Stimulated activated CD8-positive, alpha-beta memory T cell treated with anti-CD3 and anti-CD28 coated beads, Interleukin-7, amount 100 ng/mL, for 1 hour (primary cell): Measurements from ENCODE around the gene VWA2.
"Not testable (repeated sequence)": the region's sequence is repeated elsewhere in the genome, so short reads cannot be mapped to it uniquely, and the experiment has no call there.

ENCODE experiments used
- DNase-seq, 2 donors: peaks; one replicate each; pipeline ENCODE4 v3.0.0-alpha.2; 2020; ENCODE audit warnings: low read depth in 2 of 2

VWA2 gene

DNA sequence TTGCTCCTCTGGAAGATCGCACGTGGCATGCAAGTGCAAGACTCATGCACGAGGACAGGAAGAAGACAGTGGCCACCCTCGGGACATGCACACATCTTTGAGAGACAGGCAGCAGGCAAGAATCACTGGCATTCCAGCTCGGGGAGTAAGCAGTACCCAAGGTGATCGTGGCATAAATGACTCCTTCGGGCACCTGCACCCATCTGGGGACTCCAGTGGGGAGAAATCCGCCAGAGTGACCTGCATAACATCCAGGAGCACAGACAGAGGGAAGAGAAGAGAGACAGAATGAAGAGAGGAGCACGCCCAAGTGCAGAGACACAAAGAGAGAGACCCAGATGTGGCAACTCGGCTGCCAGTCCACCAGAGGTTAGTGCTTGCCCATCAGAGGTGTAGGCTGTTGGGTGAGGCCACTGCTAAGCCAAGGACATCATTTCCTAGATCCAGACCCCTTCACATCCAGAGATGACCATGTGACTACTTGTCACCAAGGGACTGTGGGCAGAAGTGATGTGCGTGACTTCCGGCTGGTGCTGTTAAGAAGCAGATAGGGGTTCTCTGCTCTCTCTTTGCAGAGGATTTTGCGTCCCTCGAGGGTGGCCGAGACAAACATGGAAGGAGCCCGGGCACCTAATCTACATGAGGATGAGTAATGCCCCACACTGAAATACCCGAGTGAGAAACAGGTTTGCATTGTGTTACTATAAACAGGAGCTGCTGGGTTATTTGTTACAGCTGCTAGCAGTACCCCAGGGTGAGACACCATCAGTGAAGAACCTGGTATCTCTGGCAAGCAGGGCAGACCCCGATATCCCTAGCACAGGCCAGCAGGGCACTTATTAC is 80.6 kb downstream of the VWA2 start:
- no peak for DNase-seq

DNA sequence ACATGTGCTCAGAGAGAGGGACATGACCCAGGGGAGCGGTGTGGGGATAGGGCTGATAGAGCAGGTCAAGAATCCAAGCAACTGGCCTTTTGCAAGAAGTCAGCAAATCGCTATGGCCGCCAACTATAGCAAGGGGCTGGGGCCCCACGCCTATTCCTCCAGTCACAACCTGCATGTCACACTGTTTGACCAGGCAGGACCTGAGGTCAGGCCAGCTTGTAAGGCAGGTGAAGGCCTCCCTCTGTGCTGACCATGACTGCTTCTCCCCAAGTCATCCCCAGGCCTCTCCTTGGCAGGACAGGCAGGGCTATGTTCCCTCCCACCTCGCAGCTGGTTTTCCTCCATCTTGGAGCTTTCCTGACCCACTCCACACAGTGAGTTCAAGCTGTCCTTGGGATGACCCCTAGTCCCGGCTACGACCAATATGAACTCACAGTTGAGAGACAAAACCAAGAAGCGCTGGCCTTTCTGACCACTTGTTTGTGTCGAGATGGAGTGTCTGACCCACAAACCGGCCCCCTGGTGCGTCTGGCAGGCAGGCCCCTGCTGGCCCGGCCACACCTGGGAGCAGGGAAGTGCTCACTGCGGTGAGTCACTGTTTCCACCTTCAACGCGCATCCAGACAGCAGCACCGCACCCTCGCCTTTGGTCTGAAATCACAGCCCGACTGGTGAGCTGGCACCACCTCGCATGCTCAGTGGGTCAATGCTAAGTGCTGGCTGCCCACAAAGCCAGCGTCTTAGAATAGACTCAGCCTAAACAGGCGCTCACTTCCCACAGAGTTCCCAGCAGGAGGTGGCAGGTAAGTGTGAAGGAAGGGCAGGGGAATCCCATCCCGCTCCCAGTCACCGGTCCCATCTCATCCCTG is 81.4 kb downstream of the VWA2 start:
- no peak for DNase-seq

- DNase-seq = no peak
Measured at GRCh38 chr10:114322344-114322743, 83.3 kb downstream of the VWA2 start.

DNA sequence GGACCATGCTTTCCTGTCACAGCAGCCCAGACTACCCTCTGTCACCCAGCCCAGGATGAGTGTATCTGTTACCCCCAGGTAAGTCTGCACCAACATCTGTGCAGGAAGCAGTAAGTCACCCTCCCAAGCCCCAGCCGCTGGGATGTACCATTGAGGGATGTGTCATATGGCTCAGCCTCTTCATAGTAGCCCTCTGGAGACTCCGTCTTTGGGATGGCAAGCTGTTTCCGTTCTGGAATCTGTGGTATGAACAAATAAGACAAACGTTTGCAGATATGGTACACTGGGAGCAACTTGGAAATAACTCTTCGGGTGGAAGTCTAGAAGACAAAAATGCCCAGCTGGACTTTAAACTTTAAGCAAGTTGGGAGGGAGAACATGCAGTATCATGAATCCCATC is 84.0 kb downstream of the VWA2 start:
- no peak for DNase-seq

DNA sequence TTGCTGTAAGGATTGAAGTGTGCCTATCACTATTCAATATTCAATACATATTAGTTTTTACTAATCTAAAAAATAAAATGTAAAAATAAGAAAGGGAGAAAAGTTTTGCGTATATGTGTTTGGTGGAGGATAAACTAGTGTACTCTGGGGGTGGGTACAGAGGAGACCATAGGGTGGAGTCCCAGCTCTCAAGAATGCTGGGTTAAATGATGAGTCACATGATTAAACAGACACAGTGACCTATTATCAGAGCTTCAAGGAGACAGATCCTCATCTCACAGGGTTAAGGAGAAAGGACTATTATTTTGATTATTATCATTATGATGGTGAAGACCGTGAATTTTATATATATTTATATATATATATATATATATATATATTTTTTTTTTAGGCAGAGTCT is 87.7 kb downstream of the VWA2 start:
- DNase-seq = no peak

GRCh38 chr10:114327537-114328440 is 88.7 kb downstream of the VWA2 start:
- DNase-seq = no peak

- no peak for DNase-seq
Measured at GRCh38 chr10:114328441-114328812, 89.4 kb downstream of the VWA2 start.

DNA sequence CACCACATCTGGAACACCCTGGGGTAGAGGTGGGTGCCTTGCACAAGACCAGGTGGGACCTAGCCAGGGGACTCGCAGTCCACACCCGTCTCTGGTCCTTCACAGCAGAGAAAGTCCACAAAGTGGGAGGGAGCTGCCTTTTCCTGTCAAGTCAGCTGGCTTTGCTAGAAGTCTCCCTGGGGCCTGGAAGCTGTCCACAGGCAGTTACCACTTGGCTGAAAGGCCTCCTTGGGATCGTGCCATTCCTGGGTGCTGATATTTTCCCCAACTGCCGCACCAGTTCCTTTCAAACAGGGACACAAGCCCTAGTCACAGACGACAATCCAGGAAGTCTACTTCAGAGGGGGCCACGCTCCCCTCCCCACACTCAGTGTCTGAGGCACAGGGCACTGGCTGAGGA is 89.8 kb downstream of the VWA2 start:
- DNase-seq = no peak

DNA sequence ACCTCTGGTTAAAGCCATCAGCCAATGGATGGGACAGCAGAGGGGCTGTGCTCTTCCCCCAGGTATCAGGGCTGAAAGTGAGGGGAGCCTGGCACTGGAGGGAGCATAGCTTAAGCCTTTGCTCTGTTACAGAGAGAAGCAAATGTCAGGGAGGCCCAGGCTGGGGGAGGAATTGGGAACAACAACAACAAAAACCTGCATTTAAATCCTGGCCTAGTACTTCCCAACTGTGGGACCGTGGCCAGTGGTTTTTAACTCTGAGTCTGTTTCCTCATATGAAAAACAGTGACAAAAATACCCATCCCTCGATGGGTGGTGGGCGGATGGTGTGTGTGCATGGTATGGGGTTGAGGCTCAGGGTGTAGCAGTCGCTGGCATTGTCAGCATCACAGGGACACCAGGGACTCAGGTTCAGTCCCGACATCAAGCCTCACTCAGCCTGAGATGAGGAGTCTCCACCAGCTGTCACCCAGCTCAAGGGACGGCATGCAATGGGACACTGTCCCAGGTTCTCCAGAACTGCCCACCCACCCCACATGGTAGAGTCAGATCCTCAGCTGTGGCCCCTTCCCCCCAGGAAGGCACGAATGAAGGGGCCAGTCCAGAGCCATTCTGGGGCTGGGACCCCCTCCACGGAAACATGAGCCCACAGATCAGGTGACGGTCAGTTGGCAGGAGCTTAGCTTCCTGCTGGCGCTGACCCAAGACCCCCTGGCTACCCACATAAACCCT is 90.7 kb downstream of the VWA2 start:
- DNase-seq = no peak

- no peak for DNase-seq
Measured at GRCh38 chr10:114332301-114333192, 93.5 kb downstream of the VWA2 start.

- not testable (repeated sequence) for DNase-seq
Measured at GRCh38 chr10:114333441-114333840, 94.4 kb downstream of the VWA2 start.

DNA sequence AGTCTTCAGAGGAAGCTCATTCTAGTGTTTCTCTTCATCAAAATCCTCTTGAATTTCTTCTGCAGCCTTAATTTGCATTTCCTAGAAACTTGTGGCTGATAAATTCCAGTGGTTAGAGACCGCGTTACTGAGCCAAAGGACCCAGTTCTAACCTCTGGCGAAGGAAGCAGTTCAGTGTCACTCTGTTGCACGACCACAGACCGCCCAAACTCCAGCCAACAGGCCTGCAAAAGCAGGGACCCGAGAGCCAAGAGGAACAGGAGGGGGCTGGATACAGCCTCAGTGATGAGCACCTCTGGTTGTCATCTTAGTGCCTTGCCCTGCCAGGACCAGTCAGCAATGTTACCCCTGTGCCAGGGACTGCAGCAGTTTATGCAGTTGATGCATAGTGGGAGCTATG is 95.2 kb downstream of the VWA2 start:
- no peak for DNase-seq

DNA sequence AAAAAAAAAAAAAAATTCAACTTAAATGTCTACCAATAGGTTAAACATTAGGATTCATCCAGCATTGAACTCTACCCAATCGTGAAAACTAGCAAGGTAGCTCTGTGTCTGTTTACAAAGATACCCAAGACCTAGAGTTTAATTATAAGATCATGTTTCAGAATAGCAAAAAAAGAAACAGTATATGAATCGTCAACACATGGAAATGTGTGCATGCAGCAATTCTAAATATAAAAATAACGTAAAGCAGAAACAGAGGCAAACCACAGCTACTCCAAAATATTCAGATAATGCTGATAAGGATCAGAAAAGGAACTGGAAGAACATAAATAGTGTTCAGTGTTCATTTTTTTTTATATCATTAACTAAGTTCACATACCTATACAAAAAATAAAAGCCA is 96.6 kb downstream of the VWA2 start:
- no peak for DNase-seq

GRCh38 chr10:114336823-114337509 is 97.9 kb downstream of the VWA2 start:
- DNase-seq = no peak

GRCh38 chr10:114337510-114338462 is 98.7 kb downstream of the VWA2 start:
- DNase-seq = no peak

- no peak for DNase-seq
Measured at GRCh38 chr10:114340816-114341215, 101.8 kb downstream of the VWA2 start.
